Measurements from ENCODE around the gene FGF12. TPM values are rescaled to one million over a fixed set of nuclear protein-coding genes. Genes with fewer than 3 reads are reported as not detected.

The FGF12 gene
- total and polyA plus RNA-seq, 2 of the 13 experiments (the other 11 are each of a cell fraction or from before 2014, with no cell fraction given): 0.07 TPM; not detected in 1

- CTCF ChIA-PET (ENCODE audit: low intra/inter-chr PET ratio, low total read pairs): no interaction called here
- TF ChIP-seq TGIF2 (CRISPR knock-in tag; IDR thresholded peaks at IDR 0.05): no peak
- TF ChIP-seq MED8 (CRISPR knock-in tag; IDR thresholded peaks at IDR 0.05; ENCODE audit: insufficient replicate concordance): no peak
- TF ChIP-seq PREB (CRISPR knock-in tag; IDR thresholded peaks at IDR 0.05): no peak
- no peak for TF ChIP-seq RBM39 (IDR thresholded peaks at IDR 0.05; ENCODE audit: low read depth, low read length, poor library complexity, severe bottlenecking)
- TF ChIP-seq NR2F6 (IDR thresholded peaks at IDR 0.05): no peak
- TF ChIP-seq NR2F6 (CRISPR knock-in tag; IDR thresholded peaks at IDR 0.05): no peak
- TF ChIP-seq ZBTB8A (CRISPR knock-in tag; IDR thresholded peaks at IDR 0.05; ENCODE audit: borderline replicate concordance, low read depth): no peak
- no peak for TF ChIP-seq NAIF1 (CRISPR knock-in tag; IDR thresholded peaks at IDR 0.05; ENCODE audit: borderline replicate concordance)
- no peak for TF ChIP-seq MLXIP (CRISPR knock-in tag; IDR thresholded peaks at IDR 0.05; ENCODE audit: borderline replicate concordance)
- no peak for TF ChIP-seq ZNF431 (CRISPR knock-in tag; IDR thresholded peaks at IDR 0.05; ENCODE audit: borderline replicate concordance, low read depth)
- TF ChIP-seq ZBTB21 (CRISPR knock-in tag; IDR thresholded peaks at IDR 0.05): no peak
- TF ChIP-seq ZMYM4 (CRISPR knock-in tag; IDR thresholded peaks at IDR 0.05): no peak
- no peaks in the 10 kb centered on the region for H3K9me3 ChIP-seq (ENCODE audit: low read length)
- H3K27me3 ChIP-seq (ENCODE audit: control insufficient read depth in 1 of 2, insufficient read depth in 2 of 2, low read length in 2 of 2): no peaks in the 10 kb centered on the region
- H4K20me1 ChIP-seq (ENCODE audit: insufficient read depth, low read length): no peaks in the 10 kb centered on the region
- WGBS (ENCODE audit: low lambda C conversion rate): 2% methylated on average over 5 of the region's 5 CpGs
- H3K4me3 ChIP-seq (replicated peaks in 1 of 3; ENCODE audit: insufficient read depth in 1 of 3, low read depth in 2 of 3, low read length in 3 of 3): no peak overlapping the region
- intact Hi-C loops (cut with micrococcal nuclease; ENCODE audit: unreplicated experiment): loop anchor here (10.0 kb wide), 1 partner anchor 1579 kb away; no protein-coding TSS in a partner anchor
- H3K4me2 ChIP-seq (ENCODE audit: low read depth, low read length): no peak overlapping the region
- no peak for FAIRE-seq
- DNase-seq (ENCODE audit: low spot score): no peak
- ATAC-seq: no peak
- BruUV-seq (replicated peaks): no TSS peak
- POLR2A ChIA-PET: no interaction called here
- no peak overlapping the region for H2AFZ ChIP-seq (ENCODE audit: low read length)
- in situ Hi-C loops (cut with HindIII; ENCODE audit: extremely low pct_ligation_motif_present, low pct_unique_long_range_greater_than_20kb): no loop called here
- H3K9ac ChIP-seq (ENCODE audit: insufficient read depth, low read depth, low read length): no peak overlapping the region
- H3K79me2 ChIP-seq (ENCODE audit: insufficient read depth, low read length): no peaks in the 10 kb centered on the region
- H3K27ac ChIP-seq (ENCODE audit: extremely low read length, insufficient read depth, low read length): no peak overlapping the region
- H3K4me1 ChIP-seq (ENCODE audit: insufficient read depth, low read length): no peaks in the 10 kb centered on the region
- no peaks in the 10 kb centered on the region for H3K36me3 ChIP-seq (replicated peaks in 1 of 2; ENCODE audit: control insufficient read depth in 1 of 2, insufficient read depth in 2 of 2, low read length in 2 of 2)
Observed at GRCh38 chr3:192336286-192336685, 391.1 kb downstream of the FGF12 start.

All from HepG2 (cell line).